Measurements from ENCODE around the gene SLC39A10. TPM values are rescaled to one million over a fixed set of nuclear protein-coding genes. Genes with fewer than 3 reads are reported as not detected.

Gene SLC39A10
- total and polyA plus RNA-seq, 2 donors (not counting 3 experiments of a cell fraction or from before 2014, with no cell fraction given): 11.4 to 39.9 TPM

- TF ChIP-seq EZH2 (IDR thresholded peaks at IDR 0.05; ENCODE audit: borderline replicate concordance, low read depth, low read length, severe bottlenecking): no peak
- TF ChIP-seq MAX (IDR thresholded peaks at IDR 0.05; ENCODE audit: insufficient read depth, insufficient read length): no peak
- no peak for TF ChIP-seq POLR2AphosphoS5 (IDR thresholded peaks at IDR 0.05; ENCODE audit: insufficient read depth, low read depth, low read length)
- no peak for TF ChIP-seq FOS (IDR thresholded peaks at IDR 0.05; ENCODE audit: borderline replicate concordance, insufficient read depth, low read length)
- no peak for TF ChIP-seq POLR2A (IDR thresholded peaks at IDR 0.05; ENCODE audit: low read depth, low read length)
- TF ChIP-seq JUN (IDR thresholded peaks at IDR 0.05; ENCODE audit: borderline replicate concordance, insufficient read depth, insufficient read length, low read depth): no peak
- TF ChIP-seq CTCF (IDR thresholded peaks at IDR 0.05; ENCODE audit: extremely low read depth in 1 of 2, insufficient read depth in 1 of 2, low read depth in 1 of 2, low read length in 2 of 2): no peak
- no peak for TF ChIP-seq MYC (IDR thresholded peaks at IDR 0.05; ENCODE audit: low read depth, low read length)
- no peak for TF ChIP-seq GATA2 (IDR thresholded peaks at IDR 0.05; ENCODE audit: insufficient read depth, insufficient read length, low read depth, low read length)
- H4K20me1 ChIP-seq (replicated peaks; ENCODE audit: control insufficient read depth, extremely low read depth, insufficient read depth, low read length): peaks cover 3% of the 10 kb centered on the region
- intact Hi-C loops (cut with micrococcal nuclease) (no loop called here), dilution Hi-C loops (cut with MboI; ENCODE audit: extremely low pct_ligation_motif_present, low sequenced_read_pairs) (no loop called here)
- H3K4me2 ChIP-seq (ENCODE audit: insufficient read depth, low read length): no peak overlapping the region
- POLR2A ChIA-PET: no interaction called here
- H3K4me1 ChIP-seq (ENCODE audit: control insufficient read depth, extremely low read depth, insufficient read depth, low read length): no peaks in the 10 kb centered on the region
- CTCF ChIA-PET: no interaction called here
- no peak overlapping the region for H3K9ac ChIP-seq (replicated peaks; ENCODE audit: extremely low read depth, insufficient read depth, low read length)
- FAIRE-seq (no peak), DNase-seq (ENCODE audit: low read depth, low spot score) (no peak)
- no peak overlapping the region for H2AFZ ChIP-seq (ENCODE audit: low read depth, low read length)
- no peak overlapping the region for H3K27ac ChIP-seq (ENCODE audit: insufficient read depth, low read depth, low read length)
- H3K4me3 ChIP-seq (replicated peaks in 1 of 3; ENCODE audit: insufficient read depth in 1 of 3, low read depth in 1 of 3, low read length in 3 of 3): no peak overlapping the region
- no peaks in the 10 kb centered on the region for H3K79me2 ChIP-seq (ENCODE audit: control insufficient read depth, insufficient read depth, low read length)
- peaks cover 0 to 2% of the 10 kb centered on the region in 2 experiments for H3K36me3 ChIP-seq (ENCODE audit: control insufficient read depth in 2 of 2, extremely low read depth in 1 of 2, insufficient read depth in 2 of 2, low read length in 2 of 2)
- no peaks in the 10 kb centered on the region for H3K27me3 ChIP-seq (ENCODE audit: control insufficient read depth in 2 of 2, insufficient read depth in 2 of 2, low read length in 2 of 2)
- BruUV-seq (replicated peaks): no TSS peak
- H3K9me1 ChIP-seq (replicated peaks; ENCODE audit: control insufficient read depth, extremely low read depth, insufficient read depth, low read length): no peaks in the 10 kb centered on the region
- no peaks in the 10 kb centered on the region for H3K9me3 ChIP-seq (replicated peaks; ENCODE audit: control insufficient read depth, insufficient read depth, low read length)
These were observed 53.1 kb downstream of the SLC39A10 start for GRCh38 chr2:195709901-195710806.
